Urinary bladder (tissue), 4 donors: ENCODE results near the gene IDS. TPM values are rescaled to one million over a fixed set of nuclear protein-coding genes. Genes with fewer than 3 reads are reported as not detected.
"Not testable (repeated sequence)": the region's sequence is repeated elsewhere in the genome, so short reads cannot be mapped to it uniquely, and the experiment has no call there.

Source experiments
- DNase-seq: peaks from one replicate; pipeline ENCODE4 v3.0.0-alpha.2; 2015; ENCODE audit errors: extremely low spot score
- H3K27ac ChIP-seq: one replicate; pipeline ENCODE4 v1.5.1; 2013; ENCODE audit warnings: low read depth, mild to moderate bottlenecking, moderate library complexity
- H3K36me3 ChIP-seq: one replicate; pipeline ENCODE4 v1.6.1; 2013; ENCODE audit warnings: mild to moderate bottlenecking, moderate library complexity; ENCODE audit not compliant: insufficient read depth
- H3K4me1 ChIP-seq: one replicate; pipeline ENCODE4 v1.6.1; 2013; ENCODE audit warnings: mild to moderate bottlenecking, moderate library complexity; ENCODE audit not compliant: insufficient read depth
- H3K4me3 ChIP-seq: one replicate; pipeline ENCODE4 v1.5.1; 2013; ENCODE audit warnings: low read depth, low read length
- WGBS: extraction: QIAGEN DNeasy Blood & Tissue Kit; methylation state at CpG from one replicate; pipeline ENCODE4 v1.1.7; 2013; 5-methylcytosine and 5-hydroxymethylcytosine counted together
- polyA plus RNA-seq: library from polyadenylated mRNA; stranded (reverse); fragments of 200-250 nt; gene quantifications from one replicate; pipeline ENCODE4 v1.2.3, GENCODE V29; 2013
- total RNA-seq: library from RNA; depleted of rRNA; stranded (reverse); fragments of >200 nt; gene quantifications from one replicate; pipeline ENCODE4 v1.2.3, GENCODE V29; 2014
- donor health status: healthy with polysubstance abuse.
- donor health status: healthy.

The IDS gene
- total RNA-seq: 44.3 TPM
- 62.6 TPM for polyA plus RNA-seq

- Histone ChIP-seq H3K4me3 (peak within 1 kb of the TSS; percentile 61), H3K36me3 (peaks cover 4% of the 10 kb centered on the region), H3K4me1 (no peaks in the 10 kb centered on the region), H3K27ac (peak within 1 kb of the TSS; percentile 96)
- WGBS: under 1% methylated on average over 54 of the region's 54 CpGs
- peak; percentile 60 for DNase-seq
Observed at GRCh38 chrX:149504915-149505651, at the start of gene IDS. TSS of gene IDS (minus strand) at chrX:149505306. CDS start at chrX:149505137, 169 bp downstream.

GRCh38 chrX:149551939-149552248 lies 46.8 kb upstream of the IDS start:
- not testable (repeated sequence) for H3K4me3 ChIP-seq, H3K4me1 ChIP-seq, DNase-seq, H3K36me3 ChIP-seq, H3K27ac ChIP-seq
- WGBS: 87% methylated on average over 2 of the region's 6 CpGs

- H3K4me1 ChIP-seq, H3K36me3 ChIP-seq, H3K4me3 ChIP-seq, DNase-seq, H3K27ac ChIP-seq: not testable (repeated sequence)
- WGBS: no CpG with 5 or more reads among the region's 4 CpGs
Observed at GRCh38 chrX:149551245-149551938, 46.3 kb upstream of the IDS start.

GRCh38 chrX:149550454-149550853 lies 45.3 kb upstream of the IDS start:
- not testable (repeated sequence) for H3K27ac ChIP-seq, H3K4me3 ChIP-seq, DNase-seq, H3K36me3 ChIP-seq, H3K4me1 ChIP-seq
- WGBS: 90% methylated on average over 1 of the region's 1 CpG

- not testable (repeated sequence) for DNase-seq, H3K36me3 ChIP-seq, H3K27ac ChIP-seq, H3K4me3 ChIP-seq, H3K4me1 ChIP-seq
- WGBS: 82% methylated on average over 1 of the region's 6 CpGs
Observed at GRCh38 chrX:149549701-149550100, 44.6 kb upstream of the IDS start, which contains the start of gene HSFX3. TSS of gene HSFX3 (minus strand) at chrX:149549924. CDS start at chrX:149549852, 72 bp downstream.

GRCh38 chrX:149547782-149548181 lies 42.7 kb upstream of the IDS start:
- not testable (repeated sequence) for H3K27ac ChIP-seq, H3K36me3 ChIP-seq, H3K4me3 ChIP-seq, DNase-seq, H3K4me1 ChIP-seq
- WGBS: 89% methylated on average over 1 of the region's 3 CpGs

- DNase-seq, H3K4me1 ChIP-seq, H3K27ac ChIP-seq, H3K4me3 ChIP-seq, H3K36me3 ChIP-seq: not testable (repeated sequence)
- WGBS: 97% methylated on average over 1 of the region's 1 CpG
Observed at GRCh38 chrX:149546962-149547361, 41.9 kb upstream of the IDS start.

- not testable (repeated sequence) for DNase-seq, H3K4me3 ChIP-seq, H3K4me1 ChIP-seq, H3K27ac ChIP-seq, H3K36me3 ChIP-seq
- 70% methylated on average over 17 of the region's 29 CpGs for WGBS
Observed at GRCh38 chrX:149545545-149546543, 40.7 kb upstream of the IDS start.

- no peaks in the 10 kb centered on the region for H3K4me1 ChIP-seq
- peak overlapping the region; percentile 51 for H3K4me3 ChIP-seq
- 12% methylated on average over 13 of the region's 13 CpGs for WGBS
- no peak for DNase-seq
- no peak overlapping the region for H3K27ac ChIP-seq
- no peaks in the 10 kb centered on the region for H3K36me3 ChIP-seq
Observed at GRCh38 chrX:149541521-149542047, 36.5 kb upstream of the IDS start.

GRCh38 chrX:149540621-149541520 lies 35.8 kb upstream of the IDS start, which contains the start of gene EOLA1:
TSS of gene EOLA1 (plus strand) at chrX:149541012. CDS start at chrX:149545631, 4,619 bp downstream.
- Histone ChIP-seq H3K4me3 (peak within 1 kb of the TSS; percentile 51), H3K4me1 (no peaks in the 10 kb centered on the region), H3K27ac (peak within 1 kb of the TSS; percentile 80), H3K36me3 (no peaks in the 10 kb centered on the region)
- no peak for DNase-seq
- WGBS: under 1% methylated on average over 71 of the region's 71 CpGs

GRCh38 chrX:149540131-149540620 lies 35.1 kb upstream of the IDS start:
- 2% methylated on average over 22 of the region's 24 CpGs for WGBS
- H3K4me1 ChIP-seq: no peaks in the 10 kb centered on the region

More at GRCh38 chrX:149540131-149540620, 35.1 kb upstream of the IDS start:
- peak; percentile 83 for DNase-seq
- Histone ChIP-seq H3K27ac (peak overlapping the region; percentile 80), H3K4me3 (peak overlapping the region; percentile 51), H3K36me3 (no peaks in the 10 kb centered on the region)
